Uterus (tissue), 4 donors: Measurements from ENCODE around the gene ARHGAP21. TPM values are rescaled to one million over a fixed set of nuclear protein-coding genes. Genes with fewer than 3 reads are reported as not detected.

Experiments
- DNase-seq, 2 donors: peaks; one replicate each; pipeline ENCODE4 v3.0.0-alpha.2; 2019 to 2020
- H3K27ac ChIP-seq, 2 donors: fragments of 200-600 bp; sonication (generic); 1 replicate in 1 of 2; 2 replicates in 1 of 2; pipeline ENCODE4 v1.5.1; 2016 to 2018
- H3K27me3 ChIP-seq, 2 donors: fragments of 200-600 bp; sonication (generic); one replicate each; pipeline ENCODE4 v1.5.1; 2018 to 2019; ENCODE audit warnings: control low read depth in 1 of 2
- H3K36me3 ChIP-seq, 2 donors: fragments of 200-600 bp; sonication (generic); one replicate each; pipeline ENCODE4 v1.5.1; 2019; ENCODE audit warnings: control low read depth in 1 of 2
- H3K4me1 ChIP-seq, 2 donors: fragments of 200-600 bp; sonication (generic); one replicate each; pipeline ENCODE4 v1.5.1; 2018 to 2019; ENCODE audit warnings: control low read depth in 1 of 2
- H3K4me3 ChIP-seq, 2 donors: fragments of 200-600 bp; sonication (generic); 1 replicate in 1 of 2; 2 replicates in 1 of 2; pipeline ENCODE4 v1.5.1; 2018 to 2019; ENCODE audit warnings: mild to moderate bottlenecking in 1 of 2
- H3K9me3 ChIP-seq, 2 donors: fragments of 200-600 bp; sonication (generic); one replicate each; pipeline ENCODE4 v1.5.1; 2019; ENCODE audit warnings: control low read depth in 1 of 2
- CTCF ChIP-seq, 4 experiments: fragments of 200-600 bp in 2 of 4; fragments of 450-650 bp in 2 of 4; sonication (generic) in 2 of 4; IDR thresholded peaks; one replicate each; pipeline ENCODE4 v1.5.1; 2016 to 2019; ENCODE audit warnings: antibody characterized with exemption in 4 of 4, mild to moderate bottlenecking in 2 of 4, moderate library complexity in 1 of 4
- POLR2A ChIP-seq, 2 donors: fragments of 450-650 bp; IDR thresholded peaks; one replicate each; pipeline ENCODE4 v1.6.1; 2016; ENCODE audit warnings: antibody characterized with exemption in 2 of 2, mild to moderate bottlenecking in 1 of 2, moderate library complexity in 1 of 2
- intact Hi-C: fragments of 100-400 bp; cut with DNase I; formaldehyde crosslinking; loops from one replicate; pipeline ENCODE4 v1.15.1; 2023; ENCODE audit warnings: low total_unique reads
- total RNA-seq, 4 donors: library from RNA; depleted of rRNA in 3 of 4; stranded (reverse); fragments of >200 nt in 3 of 4; gene quantifications; one replicate each; pipeline versions ENCODE4 v1.1.0 to v1.2.4, GENCODE V29; 2014 to 2023
- donor health status: DM: yes; HTN: yes; CAD: no.

ARHGAP21 gene
- total RNA-seq, 4 donors from 2014 or later, result 90.4 to 168 (median 124) TPM

- no peaks in the 10 kb centered on the region for H3K9me3 ChIP-seq
- intact Hi-C loops, result no loop called here
- H3K27ac ChIP-seq, result no peak overlapping the region
- no peaks in the 10 kb centered on the region for H3K36me3 ChIP-seq
- TF ChIP-seq POLR2A (IDR thresholded peaks at IDR 0.05) (no peak), CTCF (IDR thresholded peaks at IDR 0.05) (no peak)
- H3K4me1 ChIP-seq, result no peaks in the 10 kb centered on the region
- no peak for DNase-seq
- H3K4me3 ChIP-seq, result no peak overlapping the region
- H3K27me3 ChIP-seq, result no peaks in the 10 kb centered on the region
These were observed 178.1 kb downstream of the ARHGAP21 start for GRCh38 chr10:24545585-24545984.

DNA sequence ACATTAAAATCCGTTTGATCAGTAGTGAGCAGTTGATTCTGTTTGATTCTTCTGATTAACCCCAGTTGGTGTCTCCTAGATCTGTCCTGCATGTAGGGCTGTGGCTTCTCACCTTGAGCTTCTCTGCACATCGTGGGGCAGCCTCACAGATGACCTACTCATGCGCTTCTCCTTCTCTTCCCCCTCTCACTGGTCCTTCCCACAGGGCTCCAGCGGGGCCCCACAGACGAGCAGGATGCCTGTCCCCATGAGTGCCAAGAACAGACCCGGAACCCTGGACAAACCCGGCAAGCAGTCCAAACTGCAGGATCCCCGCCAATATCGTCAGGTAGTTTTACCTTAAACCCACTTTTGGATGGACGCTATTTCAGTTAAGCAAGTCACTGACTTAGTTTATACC, 178.9 kb downstream of the ARHGAP21 start:
- no peak for DNase-seq
- Histone ChIP-seq H3K9me3 (no peaks in the 10 kb centered on the region), H3K4me3 (no peak overlapping the region), H3K27ac (no peak overlapping the region), H3K27me3 (no peaks in the 10 kb centered on the region), H3K4me1 (no peaks in the 10 kb centered on the region), H3K36me3 (no peaks in the 10 kb centered on the region)
- intact Hi-C loops, result no loop called here
- TF ChIP-seq POLR2A (IDR thresholded peaks at IDR 0.05) (no peak), CTCF (IDR thresholded peaks at IDR 0.05) (no peak)

DNA sequence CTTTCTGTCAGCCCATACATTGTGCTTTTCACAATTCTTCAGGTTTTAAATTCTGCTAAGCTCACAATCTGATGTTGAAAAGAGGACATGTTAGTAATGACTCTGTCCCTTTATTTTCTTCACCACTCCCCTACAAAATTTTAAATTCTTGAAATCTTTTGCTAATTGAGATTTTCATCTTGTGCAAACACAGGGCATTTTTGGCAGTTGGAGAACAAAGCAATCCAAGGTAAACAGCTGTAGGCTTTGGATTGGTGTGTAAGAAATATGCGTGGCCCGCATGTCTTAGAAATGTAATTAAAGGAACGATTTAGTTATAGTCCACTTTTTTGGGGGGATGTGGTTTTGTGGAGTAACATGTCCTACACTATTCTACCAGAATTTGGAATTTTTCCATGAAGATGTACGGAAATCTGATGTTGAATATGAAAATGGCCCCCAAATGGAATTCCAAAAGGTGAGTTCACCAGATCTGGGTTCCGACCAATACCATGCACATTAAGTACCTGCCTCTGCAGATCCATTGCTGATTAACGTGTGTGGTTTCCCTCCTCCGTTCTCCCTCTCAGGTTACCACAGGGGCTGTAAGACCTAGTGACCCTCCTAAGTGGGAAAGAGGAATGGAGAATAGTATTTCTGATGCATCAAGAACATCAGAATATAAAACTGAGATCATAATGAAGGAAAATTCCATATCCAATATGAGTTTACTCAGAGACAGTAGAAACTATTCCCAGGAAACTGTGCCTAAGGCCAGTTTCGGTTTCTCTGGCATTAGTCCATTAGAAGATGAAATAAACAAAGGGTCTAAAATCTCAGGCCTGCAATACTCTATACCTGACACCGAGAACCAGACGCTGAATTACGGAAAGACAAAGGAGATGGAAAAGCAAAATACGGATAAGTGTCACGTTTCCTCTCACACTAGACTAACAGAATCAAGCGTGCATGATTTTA, 181.1 kb downstream of the ARHGAP21 start:
- DNase-seq, result no peak
- TF ChIP-seq CTCF (IDR thresholded peaks at IDR 0.05), result no peak
- no peak for TF ChIP-seq POLR2A (IDR thresholded peaks at IDR 0.05)
- Histone ChIP-seq H3K27ac (no peak overlapping the region), H3K9me3 (no peaks in the 10 kb centered on the region), H3K27me3 (no peaks in the 10 kb centered on the region), H3K4me3 (no peak overlapping the region), H3K4me1 (no peaks in the 10 kb centered on the region), H3K36me3 (no peaks in the 10 kb centered on the region)
- intact Hi-C loops, result no loop called here

DNA sequence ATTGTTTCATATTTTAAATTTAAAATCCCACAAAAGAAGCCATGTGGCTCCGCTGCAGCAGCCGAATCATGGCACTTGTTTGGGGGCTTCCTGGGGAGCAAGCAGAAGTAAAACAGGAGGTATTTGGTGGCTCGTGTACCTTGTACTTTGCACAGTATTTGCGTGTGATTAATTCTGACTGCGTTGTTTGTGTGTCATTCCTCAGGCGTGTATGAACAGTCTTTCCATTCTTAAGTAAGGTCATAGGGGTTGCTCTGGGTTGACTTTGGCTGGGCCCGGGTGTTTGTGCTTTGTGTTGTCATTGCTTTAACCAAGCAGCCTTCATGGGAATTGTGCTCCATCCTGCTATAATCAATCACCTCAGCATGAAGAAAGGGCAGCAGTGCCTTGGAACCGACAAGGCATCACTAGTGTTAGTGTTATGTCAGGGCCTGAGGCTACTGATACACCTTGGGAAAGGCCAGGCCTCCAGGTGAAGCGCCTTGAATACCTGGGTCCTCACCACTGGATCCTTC, 182.4 kb downstream of the ARHGAP21 start:
- no peak overlapping the region for H3K27ac ChIP-seq
- DNase-seq, result no peak
- H3K27me3 ChIP-seq, result no peaks in the 10 kb centered on the region
- intact Hi-C loops, result no loop called here
- no peaks in the 10 kb centered on the region for H3K36me3 ChIP-seq
- no peak for TF ChIP-seq CTCF (IDR thresholded peaks at IDR 0.05)
- no peak for TF ChIP-seq POLR2A (IDR thresholded peaks at IDR 0.05)
- no peaks in the 10 kb centered on the region for H3K9me3 ChIP-seq
- H3K4me1 ChIP-seq, result no peaks in the 10 kb centered on the region
- no peak overlapping the region for H3K4me3 ChIP-seq

- no peaks in the 10 kb centered on the region for H3K27me3 ChIP-seq
- DNase-seq, result no peak
- no peak overlapping the region for H3K4me3 ChIP-seq
- intact Hi-C loops, result no loop called here
- no peaks in the 10 kb centered on the region for H3K4me1 ChIP-seq
- H3K9me3 ChIP-seq, result no peaks in the 10 kb centered on the region
- H3K27ac ChIP-seq, result no peak overlapping the region
- no peaks in the 10 kb centered on the region for H3K36me3 ChIP-seq
- TF ChIP-seq POLR2A (IDR thresholded peaks at IDR 0.05), result no peak
- TF ChIP-seq CTCF (IDR thresholded peaks at IDR 0.05), result no peak
These were observed 187.1 kb downstream of the ARHGAP21 start for GRCh38 chr10:24536636-24537035.
